WI38 (cell line): Measurements from ENCODE around the gene BRCA1.
A peak's percentile ranks its signal among the peaks of the same experiment; 100 is the strongest.
"Not testable (repeated sequence)": the region's sequence is repeated elsewhere in the genome, so short reads cannot be mapped to it uniquely, and the experiment has no call there.

Experiments
- H3K4me3 ChIP-seq: 2 replicates; pipeline ENCODE4 v1.5.1; 2011; ENCODE audit warnings: low read depth, mild to moderate bottlenecking, control low read depth, low read length
- CTCF ChIP-seq: IDR thresholded peaks from 2 replicates; pipeline ENCODE4 v1.5.1; 2012; ENCODE audit warnings: low read depth, mild to moderate bottlenecking, control low read depth, low read length

Gene BRCA1

GRCh38 chr17:43135454-43135819 is 10.3 kb upstream of the BRCA1 start:
- TF ChIP-seq CTCF, result no peak
- no peak overlapping the region for H3K4me3 ChIP-seq

- TF ChIP-seq CTCF, result no peak
- H3K4me3 ChIP-seq, result no peak overlapping the region
Observed at GRCh38 chr17:43134774-43135453, 9.8 kb upstream of the BRCA1 start.

- H3K4me3 ChIP-seq, result not testable (repeated sequence)
Observed at GRCh38 chr17:43133439-43133838, 8.3 kb upstream of the BRCA1 start.

GRCh38 chr17:43132117-43132516 is 7.0 kb upstream of the BRCA1 start:
- no peak for TF ChIP-seq CTCF
- no peak overlapping the region for H3K4me3 ChIP-seq

GRCh38 chr17:43129671-43130010 is 4.5 kb upstream of the BRCA1 start:
- no peak overlapping the region for H3K4me3 ChIP-seq
- no peak for TF ChIP-seq CTCF

- not testable (repeated sequence) for H3K4me3 ChIP-seq
Observed at GRCh38 chr17:43127333-43127876, 2.2 kb upstream of the BRCA1 start.

- TF ChIP-seq CTCF, result no peak
- no peak overlapping the region for H3K4me3 ChIP-seq
Observed at GRCh38 chr17:43126911-43127290, 1.7 kb upstream of the BRCA1 start.

- peak overlapping the region; percentile 93 for H3K4me3 ChIP-seq
- TF ChIP-seq CTCF, result no peak
Observed at GRCh38 chr17:43125967-43126910, 1.1 kb upstream of the BRCA1 start.
